Liver (tissue), 9 donors: Measurements from ENCODE around the gene MED12L. TPM values are rescaled to one million over a fixed set of nuclear protein-coding genes. Genes with fewer than 3 reads are reported as not detected.

Experiments
- DNase-seq: peaks from one replicate; pipeline ENCODE4 v3.0.0-alpha.2; 2017; ENCODE audit warnings: low spot score
- H3K27ac ChIP-seq, 2 donors: one replicate each; pipeline ENCODE4 v1.7.0; 2013; ENCODE audit warnings: inconsistent platforms in 2 of 2, low read length in 2 of 2, control low read depth in 1 of 2, low read depth in 1 of 2, mild to moderate bottlenecking in 1 of 2
- H3K27me3 ChIP-seq, 4 donors: one replicate each; pipeline versions ENCODE4 v1.6.1 to v1.7.0; 2013; ENCODE audit warnings: low read length in 3 of 4, inconsistent platforms in 1 of 4, mild to moderate bottlenecking in 1 of 4, moderate library complexity in 1 of 4; ENCODE audit not compliant: control insufficient read depth in 4 of 4, insufficient read depth in 4 of 4
- H3K36me3 ChIP-seq, 4 donors: one replicate each; pipeline versions ENCODE4 v1.6.1 to v1.7.0; 2013; ENCODE audit warnings: low read length in 3 of 4, mild to moderate bottlenecking in 3 of 4, low read depth in 1 of 4, moderate library complexity in 1 of 4; ENCODE audit not compliant: control insufficient read depth in 4 of 4, insufficient read depth in 3 of 4
- H3K4me1 ChIP-seq, 4 donors: one replicate each; pipeline versions ENCODE4 v1.6.1 to v1.7.0; 2013; ENCODE audit warnings: low read length in 3 of 4, mild to moderate bottlenecking in 3 of 4, moderate library complexity in 1 of 4; ENCODE audit not compliant: control insufficient read depth in 4 of 4, insufficient read depth in 4 of 4
- H3K4me3 ChIP-seq, 3 donors: one replicate each; pipeline versions ENCODE4 v1.6.1 to v1.7.0; 2013; ENCODE audit warnings: low read length in 3 of 3, control low read depth in 1 of 3, low read depth in 1 of 3, mild to moderate bottlenecking in 1 of 3
- H3K9ac ChIP-seq, 2 donors: one replicate each; pipeline ENCODE4 v1.7.0; 2013; ENCODE audit warnings: low read length in 2 of 2, mild to moderate bottlenecking in 2 of 2, moderate library complexity in 2 of 2, control low read depth in 1 of 2, low read depth in 1 of 2
- H3K9me3 ChIP-seq, 4 donors: one replicate each; pipeline versions ENCODE4 v1.6.1 to v1.7.0; 2013; ENCODE audit warnings: low read length in 3 of 4; ENCODE audit not compliant: control insufficient read depth in 4 of 4
- CTCF ChIP-seq: fragments of 150-350 bp; IDR thresholded peaks from 2 replicates; pipeline ENCODE4 v1.5.1; 2017; ENCODE audit warnings: improper control_type of control experiment, low read depth, low read length; ENCODE audit not compliant: missing input control
- EGR1 ChIP-seq, 2 donors: IDR thresholded peaks; 2 replicates each; pipeline ENCODE4 v1.6.1; 2016 to 2018; ENCODE audit warnings: antibody characterized with exemption in 2 of 2, low read depth in 2 of 2
- FOXA1 ChIP-seq: IDR thresholded peaks from 2 replicates; pipeline ENCODE4 v1.6.1; 2016; ENCODE audit warnings: antibody characterized with exemption
- FOXA2 ChIP-seq: IDR thresholded peaks from 2 replicates; pipeline ENCODE4 v1.6.1; 2016; ENCODE audit warnings: antibody characterized with exemption
- GABPA ChIP-seq, 2 donors: IDR thresholded peaks in 1 of 2; conservative IDR thresholded peaks in 1 of 2; 2 replicates each; pipeline ENCODE4 v1.6.1; 2016; ENCODE audit warnings: antibody characterized with exemption in 2 of 2, mild to moderate bottlenecking in 1 of 2, moderate library complexity in 1 of 2
- HNF4A ChIP-seq, 2 donors: conservative IDR thresholded peaks; 2 replicates each; pipeline ENCODE4 v1.6.1; 2016; ENCODE audit warnings: antibody characterized with exemption in 2 of 2, mild to moderate bottlenecking in 2 of 2
- HNF4G ChIP-seq: IDR thresholded peaks from 2 replicates; pipeline ENCODE4 v1.6.1; 2016; ENCODE audit warnings: antibody characterized with exemption
- JUND ChIP-seq, 2 donors: IDR thresholded peaks; 2 replicates each; pipeline ENCODE4 v1.6.1; 2016; ENCODE audit warnings: antibody characterized with exemption in 2 of 2
- NR2F2 ChIP-seq: IDR thresholded peaks from 2 replicates; pipeline ENCODE4 v1.6.1; 2016; ENCODE audit warnings: antibody characterized with exemption
- RAD21 ChIP-seq, 2 donors: IDR thresholded peaks; 2 replicates each; pipeline ENCODE4 v1.6.1; 2016; ENCODE audit warnings: antibody characterized with exemption in 2 of 2, mild to moderate bottlenecking in 2 of 2
- REST ChIP-seq: IDR thresholded peaks from 2 replicates; pipeline ENCODE4 v1.6.1; 2016; ENCODE audit warnings: antibody characterized with exemption, mild to moderate bottlenecking
- RXRA ChIP-seq, 2 donors: IDR thresholded peaks; 2 replicates each; pipeline ENCODE4 v1.6.1; 2017 to 2018; ENCODE audit warnings: antibody characterized with exemption in 2 of 2, mild to moderate bottlenecking in 1 of 2
- SP1 ChIP-seq: IDR thresholded peaks from 2 replicates; pipeline ENCODE4 v1.6.1; 2018; ENCODE audit warnings: antibody characterized with exemption, mild to moderate bottlenecking
- TAF1 ChIP-seq: conservative IDR thresholded peaks from 2 replicates; pipeline ENCODE4 v1.6.1; 2016; ENCODE audit warnings: antibody characterized with exemption, mild to moderate bottlenecking
- YY1 ChIP-seq: IDR thresholded peaks from 2 replicates; pipeline ENCODE4 v1.6.1; 2016; ENCODE audit warnings: antibody characterized with exemption, mild to moderate bottlenecking
- WGBS: extraction: QIAGEN DNeasy Blood & Tissue Kit; methylation state at CpG from one replicate; pipeline ENCODE4 v1.1.7; 2013; 5-methylcytosine and 5-hydroxymethylcytosine counted together
- polyA plus RNA-seq, 2 donors: library from polyadenylated mRNA; stranded (reverse) in 1 of 2; unstranded in 1 of 2; fragments of 200-250 nt in 1 of 2; fragments of >200 nt in 1 of 2; fragmentation: Nextera tagmentation in 1 of 2; extraction: Ambion mirVana in 1 of 2; gene quantifications; one replicate each; pipeline versions ENCODE4 v1.2.1 to v1.2.3, GENCODE V29; 2013 to 2015
- total RNA-seq, 2 donors: library from RNA; depleted of rRNA; stranded (reverse); fragments of >200 nt; gene quantifications; one replicate each; pipeline ENCODE4 v1.2.3, GENCODE V29; 2014
- TF ChIP-seq, protein P1 (sequence below): IDR thresholded peaks from 2 replicates; pipeline ENCODE4 v1.6.1; 2016; ENCODE audit warnings: antibody characterized with exemption
- TF ChIP-seq, protein P2 (sequence below): IDR thresholded peaks from 2 replicates; pipeline ENCODE4 v1.6.1; 2016; ENCODE audit warnings: antibody characterized with exemption
- TF ChIP-seq, protein P3 (sequence below): IDR thresholded peaks from 2 replicates; pipeline ENCODE4 v1.6.1; 2016; ENCODE audit warnings: antibody characterized with exemption
- donor health status: healthy.
- donor health status: healthy.
- donor health status: healthy.
- donor health status: healthy.
- donor health status: healthy.

MED12L gene
- total and polyA plus RNA-seq, 4 donors: 0.02 to 2.1 (median 0.49) TPM

DNA sequence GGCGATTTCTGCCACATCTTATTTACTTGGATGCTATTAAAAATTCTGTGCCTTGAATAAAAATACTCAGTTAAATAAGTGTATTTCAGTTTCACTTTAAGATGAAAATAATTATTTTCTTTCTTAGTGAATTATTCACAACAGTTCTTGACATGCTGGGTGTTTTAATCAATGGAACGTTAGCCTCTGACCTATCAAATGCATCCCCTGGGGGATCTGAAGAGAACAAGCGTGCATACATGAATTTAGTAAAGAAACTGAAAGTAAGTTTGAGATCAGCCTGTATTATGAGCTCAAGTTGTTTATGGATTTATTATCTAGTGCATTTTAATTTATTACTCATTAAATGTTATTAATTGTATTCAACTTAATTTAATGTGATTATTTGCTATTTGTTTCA, 298.5 kb downstream of the MED12L start (continued):
- TF ChIP-seq CTCF (no peak), GABPA (IDR thresholded peaks at IDR 0.05 in 1 of 2, conservative IDR thresholded peaks at IDR 0.05 in 1 of 2) (no peak), YY1 (no peak), HNF4G (no peak), TAF1 (no peak), FOXA2 (no peak), RXRA (IDR thresholded peaks at IDR 0.05) (no peak), HNF4A (conservative IDR thresholded peaks at IDR 0.05) (no peak), NR2F2 (no peak), FOXA1 (no peak)
- TF ChIP-seq, protein P1, sequence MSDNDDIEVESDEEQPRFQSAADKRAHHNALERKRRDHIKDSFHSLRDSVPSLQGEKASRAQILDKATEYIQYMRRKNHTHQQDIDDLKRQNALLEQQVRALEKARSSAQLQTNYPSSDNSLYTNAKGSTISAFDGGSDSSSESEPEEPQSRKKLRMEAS: no peak

- TF ChIP-seq HNF4A (conservative IDR thresholded peaks at IDR 0.05): no peak
- TF ChIP-seq, protein P1: peak; percentile 25
- peak in 1 of 2 donors; percentile 32 for TF ChIP-seq EGR1 (IDR thresholded peaks at IDR 0.05; ENCODE audit: low read depth in 2 of 2)
- no peaks in the 10 kb centered on the region for H3K9me3 ChIP-seq
- H3K4me1 ChIP-seq: peaks cover 0 to 6% (median 3%) of the 10 kb centered on the region in 4 donors
- H3K9ac ChIP-seq: no peak within 1 kb of the TSS
- DNase-seq: no peak
- no peak within 1 kb of the TSS for H3K27ac ChIP-seq
- H3K4me3 ChIP-seq: peak within 1 kb of the TSS in 1 of 3 donors; percentile 30
- WGBS: 89% methylated on average over 4 of the region's 4 CpGs
- no peaks in the 10 kb centered on the region for H3K36me3 ChIP-seq
- no peaks in the 10 kb centered on the region for H3K27me3 ChIP-seq
Observed at GRCh38 chr3:151384741-151385174, 299.3 kb downstream of the MED12L start, which contains the start of gene P2RY12. Gene P2RY12, minus strand, starts transcription at chr3:151384753. Its CDS starts 45,908 bp downstream, at chr3:151338845.

DNA sequence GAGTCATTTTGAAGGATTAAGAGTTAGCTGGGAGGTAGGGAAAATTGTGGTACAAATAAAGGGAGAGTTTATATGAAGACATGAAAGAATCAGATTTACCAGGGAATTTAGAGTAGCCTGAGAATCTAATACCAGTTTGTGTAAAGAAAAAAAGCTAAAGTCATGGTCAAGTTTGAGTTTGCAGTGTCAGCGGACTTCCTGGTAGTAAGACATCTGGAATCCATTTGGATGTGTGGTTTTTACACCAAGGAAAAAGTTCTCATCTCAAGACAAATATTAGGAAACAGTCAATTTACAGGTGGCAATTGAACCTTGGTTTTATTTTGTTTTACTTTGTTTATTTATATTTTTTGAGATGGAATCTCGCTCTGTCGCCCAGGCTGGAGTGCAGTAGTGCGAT, 300.6 kb downstream of the MED12L start:
- no peak overlapping the region for H3K27ac ChIP-seq
- TF ChIP-seq EGR1 (IDR thresholded peaks at IDR 0.05; ENCODE audit: low read depth in 2 of 2) (no peak), GABPA (IDR thresholded peaks at IDR 0.05 in 1 of 2, conservative IDR thresholded peaks at IDR 0.05 in 1 of 2) (no peak)
- TF ChIP-seq, protein P2, sequence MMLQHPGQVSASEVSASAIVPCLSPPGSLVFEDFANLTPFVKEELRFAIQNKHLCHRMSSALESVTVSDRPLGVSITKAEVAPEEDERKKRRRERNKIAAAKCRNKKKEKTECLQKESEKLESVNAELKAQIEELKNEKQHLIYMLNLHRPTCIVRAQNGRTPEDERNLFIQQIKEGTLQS: no peak
- 97% methylated on average over 4 of the region's 4 CpGs for whole genome bisulfite sequencing
- no peaks in the 10 kb centered on the region for H3K36me3 ChIP-seq
- DNase-seq: no peak
- H3K4me1 ChIP-seq: peaks cover 0 to 6% (median 3%) of the 10 kb centered on the region in 4 donors
- H3K4me3 ChIP-seq: no peak overlapping the region
- H3K9me3 ChIP-seq: no peaks in the 10 kb centered on the region
- no peaks in the 10 kb centered on the region for H3K27me3 ChIP-seq
- no peak overlapping the region for H3K9ac ChIP-seq

- no peak for DNase-seq
- Histone ChIP-seq H3K4me3 (no peak overlapping the region), H3K27ac (no peak overlapping the region), H3K9ac (no peak overlapping the region), H3K27me3 (no peaks in the 10 kb centered on the region), H3K36me3 (no peaks in the 10 kb centered on the region), H3K9me3 (no peaks in the 10 kb centered on the region), H3K4me1 (peaks cover 0 to 6% (median 3%) of the 10 kb centered on the region in 4 donors)
- TF ChIP-seq NR2F2 (no peak), JUND (IDR thresholded peaks at IDR 0.05) (no peak), RAD21 (IDR thresholded peaks at IDR 0.05) (no peak), RXRA (IDR thresholded peaks at IDR 0.05) (no peak), GABPA (IDR thresholded peaks at IDR 0.05 in 1 of 2, conservative IDR thresholded peaks at IDR 0.05 in 1 of 2) (no peak), SP1 (no peak), HNF4G (no peak), REST (no peak)
- TF ChIP-seq, protein P3, sequence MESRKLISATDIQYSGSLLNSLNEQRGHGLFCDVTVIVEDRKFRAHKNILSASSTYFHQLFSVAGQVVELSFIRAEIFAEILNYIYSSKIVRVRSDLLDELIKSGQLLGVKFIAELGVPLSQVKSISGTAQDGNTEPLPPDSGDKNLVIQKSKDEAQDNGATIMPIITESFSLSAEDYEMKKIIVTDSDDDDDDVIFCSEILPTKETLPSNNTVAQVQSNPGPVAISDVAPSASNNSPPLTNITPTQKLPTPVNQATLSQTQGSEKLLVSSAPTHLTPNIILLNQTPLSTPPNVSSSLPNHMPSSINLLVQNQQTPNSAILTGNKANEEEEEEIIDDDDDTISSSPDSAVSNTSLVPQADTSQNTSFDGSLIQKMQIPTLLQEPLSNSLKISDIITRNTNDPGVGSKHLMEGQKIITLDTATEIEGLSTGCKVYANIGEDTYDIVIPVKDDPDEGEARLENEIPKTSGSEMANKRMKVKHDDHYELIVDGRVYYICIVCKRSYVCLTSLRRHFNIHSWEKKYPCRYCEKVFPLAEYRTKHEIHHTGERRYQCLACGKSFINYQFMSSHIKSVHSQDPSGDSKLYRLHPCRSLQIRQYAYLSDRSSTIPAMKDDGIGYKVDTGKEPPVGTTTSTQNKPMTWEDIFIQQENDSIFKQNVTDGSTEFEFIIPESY: no peak
- TF ChIP-seq, protein P2: no peak
- WGBS: 90% methylated on average over 5 of the region's 5 CpGs
Observed at GRCh38 chr3:151387432-151387831, 302.0 kb downstream of the MED12L start.
